H9 (cell line): Measurements from ENCODE around the gene PHYHIPL. TPM values are rescaled to one million over a fixed set of nuclear protein-coding genes. Genes with fewer than 3 reads are reported as not detected.

Experiments used
- DNase-seq: peaks from one replicate; pipeline ENCODE4 v3.0.0-alpha.2; 2017
- H2AFZ ChIP-seq: one replicate; pipeline ENCODE4 v1.6.1; 2013; ENCODE audit warnings: mild to moderate bottlenecking, low read length, control low read depth, moderate library complexity
- H2AK5ac ChIP-seq: 2 replicates; pipeline ENCODE4 v1.6.1; 2013; ENCODE audit warnings: low read length, control low read depth, mixed read lengths; ENCODE audit not compliant: insufficient read length
- H2BK120ac ChIP-seq: one replicate; pipeline ENCODE4 v1.6.1; 2013; ENCODE audit warnings: low read depth, mild to moderate bottlenecking, low read length, control low read depth, inconsistent platforms; ENCODE audit not compliant: poor library complexity, severe bottlenecking
- H2BK12ac ChIP-seq: 2 replicates; pipeline ENCODE4 v1.6.1; 2013; ENCODE audit warnings: low read length, control low read depth, mixed read lengths, low read depth; ENCODE audit not compliant: insufficient read length
- H2BK15ac ChIP-seq: 2 replicates; pipeline ENCODE4 v1.6.1; 2013; ENCODE audit warnings: low read depth, low read length, control low read depth
- H2BK20ac ChIP-seq: one replicate; pipeline ENCODE4 v1.6.1; 2013; ENCODE audit warnings: low read depth, mild to moderate bottlenecking, low read length, control low read depth, inconsistent platforms; ENCODE audit not compliant: poor library complexity, severe bottlenecking
- H2BK5ac ChIP-seq: 2 replicates; pipeline ENCODE4 v1.6.1; 2013; ENCODE audit warnings: low read length, control low read depth, mixed read lengths; ENCODE audit not compliant: insufficient read length
- H3K14ac ChIP-seq: 2 replicates; pipeline ENCODE4 v1.6.1; 2013; ENCODE audit warnings: low read length, control low read depth; ENCODE audit not compliant: insufficient read depth
- H3K18ac ChIP-seq: 2 replicates; pipeline ENCODE4 v1.6.1; 2013; ENCODE audit warnings: low read depth, mild to moderate bottlenecking, mixed read lengths, low read length, control low read depth; ENCODE audit not compliant: insufficient read length
- H3K23ac ChIP-seq: 2 replicates; pipeline ENCODE4 v1.6.1; 2013; ENCODE audit warnings: low read length, control low read depth, mixed read lengths, low read depth; ENCODE audit not compliant: insufficient read length
- H3K23me2 ChIP-seq: 2 replicates; pipeline ENCODE4 v1.6.1; 2013; ENCODE audit warnings: low read depth, mild to moderate bottlenecking, mixed read lengths, low read length, control low read depth; ENCODE audit not compliant: insufficient read length, poor library complexity, severe bottlenecking
- H3K27ac ChIP-seq: 2 replicates; pipeline ENCODE4 v1.5.1; 2013; ENCODE audit warnings: low read length, control low read depth, mixed read lengths, low read depth; ENCODE audit not compliant: insufficient read length
- H3K27me3 ChIP-seq: 2 replicates; pipeline ENCODE4 v1.6.1; 2013; ENCODE audit warnings: low read length, control low read depth, inconsistent platforms; ENCODE audit not compliant: insufficient read depth
- H3K4ac ChIP-seq: 2 replicates; pipeline ENCODE4 v1.6.1; 2013; ENCODE audit warnings: low read depth, mild to moderate bottlenecking, control low read depth, inconsistent platforms, low read length, moderate library complexity
- H3K4me1 ChIP-seq: 2 replicates; pipeline ENCODE4 v1.6.1; 2013; ENCODE audit warnings: low read length, control low read depth, inconsistent platforms; ENCODE audit not compliant: insufficient read depth
- H3K4me2 ChIP-seq: 2 replicates; pipeline ENCODE4 v1.6.1; 2013; ENCODE audit warnings: low read length, control low read depth, mixed read lengths; ENCODE audit not compliant: insufficient read length, insufficient read depth
- H3K56ac ChIP-seq: 2 replicates; pipeline ENCODE4 v1.6.1; 2013; ENCODE audit warnings: low read depth, mild to moderate bottlenecking, mixed read lengths, low read length, control low read depth; ENCODE audit not compliant: insufficient read length
- H3K79me1 ChIP-seq: 2 replicates; pipeline ENCODE4 v1.6.1; 2013; ENCODE audit warnings: low read depth, mild to moderate bottlenecking, moderate library complexity, low read length, control low read depth, inconsistent platforms; ENCODE audit not compliant: insufficient read depth, poor library complexity, severe bottlenecking
- H3K79me2 ChIP-seq: 2 replicates; pipeline ENCODE4 v1.6.1; 2013; ENCODE audit warnings: low read length, control low read depth, inconsistent platforms; ENCODE audit not compliant: insufficient read depth
- H3K9ac ChIP-seq: 2 replicates; pipeline ENCODE4 v1.6.1; 2013; ENCODE audit warnings: low read length, control low read depth, mixed read lengths; ENCODE audit not compliant: insufficient read length; ENCODE audit errors: extremely low read depth
- H3K9me3 ChIP-seq: one replicate; pipeline ENCODE4 v1.6.1; 2013; ENCODE audit warnings: low read depth, low read length, inconsistent platforms; ENCODE audit not compliant: control insufficient read depth
- H3T11ph ChIP-seq: one replicate; pipeline ENCODE4 v1.6.1; 2013; ENCODE audit warnings: mild to moderate bottlenecking, low read length, control low read depth, inconsistent platforms
- H4K20me1 ChIP-seq: one replicate; pipeline ENCODE4 v1.6.1; 2013; ENCODE audit not compliant: control insufficient read depth, insufficient read length, insufficient read depth
- H4K5ac ChIP-seq: 2 replicates; pipeline ENCODE4 v1.6.1; 2013; ENCODE audit warnings: low read depth, mild to moderate bottlenecking, mixed read lengths, low read length, control low read depth; ENCODE audit not compliant: insufficient read length
- H4K8ac ChIP-seq: replicated peaks from 2 replicates; pipeline ENCODE4 v1.6.1; 2013; ENCODE audit warnings: low read length, control low read depth, mixed read lengths, low read depth; ENCODE audit not compliant: insufficient read length
- H4K91ac ChIP-seq: 2 replicates; pipeline ENCODE4 v1.6.1; 2013; ENCODE audit warnings: low read depth, mild to moderate bottlenecking, moderate library complexity, mixed read lengths, low read length, control low read depth; ENCODE audit not compliant: insufficient read length
- H3K27ac Mint-ChIP-seq, 3 experiments: 2 replicates in 2 of 3; 3 replicates in 1 of 3; pipeline ENCODE4 v1.8.0; 2020 to 2021; ENCODE audit warnings: mixed read lengths in 3 of 3, mild to moderate bottlenecking in 1 of 3, moderate library complexity in 1 of 3
- H3K27me3 Mint-ChIP-seq: 2 replicates; pipeline ENCODE4 v1.8.0; 2021; ENCODE audit warnings: low read depth, mild to moderate bottlenecking, moderate library complexity, mixed read lengths
- H3K36me3 Mint-ChIP-seq, 3 experiments: 2 replicates in 2 of 3; 3 replicates in 1 of 3; pipeline ENCODE4 v1.8.0; 2020 to 2021; ENCODE audit warnings: low read depth in 3 of 3, mixed read lengths in 3 of 3; ENCODE audit not compliant: insufficient read depth in 1 of 3
- H3K4me1 Mint-ChIP-seq, 2 experiments: 2 replicates each; pipeline ENCODE4 v1.8.0; 2020; ENCODE audit warnings: mixed read lengths in 2 of 2
- H3K4me3 Mint-ChIP-seq, 2 experiments: 2 replicates in 1 of 2; 3 replicates in 1 of 2; pipeline ENCODE4 v1.8.0; 2020 to 2021; ENCODE audit warnings: mild to moderate bottlenecking in 2 of 2, mixed read lengths in 2 of 2, moderate library complexity in 1 of 2
- H3K9me3 Mint-ChIP-seq, 2 experiments: 2 replicates in 1 of 2; 3 replicates in 1 of 2; pipeline ENCODE4 v1.8.0; 2020; ENCODE audit warnings: mild to moderate bottlenecking in 2 of 2, mixed read lengths in 2 of 2, moderate library complexity in 1 of 2
- WGBS: extraction: QIAGEN DNeasy Blood & Tissue Kit; methylation state at CpG from one replicate; pipeline ENCODE4 v1.1.7; 2013; ENCODE audit warnings: missing lambda C conversion rate, low lambda C conversion rate, mixed read lengths; ENCODE audit not compliant: insufficient read length; ENCODE audit errors: extremely low coverage; 5-methylcytosine and 5-hydroxymethylcytosine counted together
- total RNA-seq: library from RNA; stranded (reverse); gene quantifications from 2 replicates; pipeline ENCODE4 v1.2.1, GENCODE V29; 2021
- TF ChIP-seq, protein P1 (sequence below): fragments of 200-600 bp; sonication (generic); conservative IDR thresholded peaks from 3 replicates; pipeline ENCODE4 v1.8.0; 2021; ENCODE audit warnings: antibody characterized with exemption, mild to moderate bottlenecking

Gene PHYHIPL
- total RNA-seq, 1 experiment from 2014 or later = 0.44 TPM

- Histone ChIP-seq H4K8ac (no peak overlapping the region), H3K14ac (no peak overlapping the region), H2BK15ac (no peak overlapping the region), H3K23me2 (no peaks in the 10 kb centered on the region), H3K4me1 (no peaks in the 10 kb centered on the region), H2BK120ac (no peak overlapping the region), H3K4me2 (no peak overlapping the region), H3K9ac (no peak overlapping the region), H3K9me3 (no peaks in the 10 kb centered on the region), H3K56ac (no peak overlapping the region), H2BK12ac (no peak overlapping the region), H2BK5ac (no peak overlapping the region), H3K18ac (no peak overlapping the region), H4K20me1 (no peaks in the 10 kb centered on the region), H3K27ac (no peak overlapping the region), H3K79me2 (no peaks in the 10 kb centered on the region), H4K5ac (no peak overlapping the region), H3K79me1 (no peaks in the 10 kb centered on the region), H2AFZ (no peak overlapping the region), H4K91ac (no peak overlapping the region), H3T11ph (no peak overlapping the region), H3K4ac (no peak overlapping the region), H2AK5ac (no peak overlapping the region), H3K23ac (no peak overlapping the region), H2BK20ac (no peak overlapping the region), H3K27me3 (no peaks in the 10 kb centered on the region)
- TF ChIP-seq, protein P1, sequence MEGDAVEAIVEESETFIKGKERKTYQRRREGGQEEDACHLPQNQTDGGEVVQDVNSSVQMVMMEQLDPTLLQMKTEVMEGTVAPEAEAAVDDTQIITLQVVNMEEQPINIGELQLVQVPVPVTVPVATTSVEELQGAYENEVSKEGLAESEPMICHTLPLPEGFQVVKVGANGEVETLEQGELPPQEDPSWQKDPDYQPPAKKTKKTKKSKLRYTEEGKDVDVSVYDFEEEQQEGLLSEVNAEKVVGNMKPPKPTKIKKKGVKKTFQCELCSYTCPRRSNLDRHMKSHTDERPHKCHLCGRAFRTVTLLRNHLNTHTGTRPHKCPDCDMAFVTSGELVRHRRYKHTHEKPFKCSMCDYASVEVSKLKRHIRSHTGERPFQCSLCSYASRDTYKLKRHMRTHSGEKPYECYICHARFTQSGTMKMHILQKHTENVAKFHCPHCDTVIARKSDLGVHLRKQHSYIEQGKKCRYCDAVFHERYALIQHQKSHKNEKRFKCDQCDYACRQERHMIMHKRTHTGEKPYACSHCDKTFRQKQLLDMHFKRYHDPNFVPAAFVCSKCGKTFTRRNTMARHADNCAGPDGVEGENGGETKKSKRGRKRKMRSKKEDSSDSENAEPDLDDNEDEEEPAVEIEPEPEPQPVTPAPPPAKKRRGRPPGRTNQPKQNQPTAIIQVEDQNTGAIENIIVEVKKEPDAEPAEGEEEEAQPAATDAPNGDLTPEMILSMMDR = no peak
- Mint-ChIP-seq H3K36me3 (no peaks in the 10 kb centered on the region; a peak in 1 of 7 replicates), H3K4me1 (no peaks in the 10 kb centered on the region), H3K4me3 (no peak overlapping the region), H3K27ac (no peak overlapping the region; a peak in 1 of 7 replicates), H3K9me3 (peaks cover 0 to 3% of the 10 kb centered on the region in 2 experiments; a peak in 1 of 5 replicates), H3K27me3 (no peaks in the 10 kb centered on the region)
- no CpG with 5 or more reads among the region's 2 CpGs for WGBS
- no peak for DNase-seq
Observed at GRCh38 chr10:59243611-59244195, 67.3 kb downstream of the PHYHIPL start.
